ENCODE measurements around the gene MTMR11. TPM values are rescaled to one million over a fixed set of nuclear protein-coding genes. Genes with fewer than 3 reads are reported as not detected.

MTMR11 gene
- total RNA-seq, 2 donors from 2014 or later, result 176 to 247 TPM

- no peak for DNase-seq
- intact Hi-C loops (cut with DNase I, micrococcal nuclease), result no loop called here
- ATAC-seq, result no peak
Observed at GRCh38 chr1:149881876-149882275, 54.8 kb downstream of the MTMR11 start.

GRCh38 chr1:149879556-149879955, 57.1 kb downstream of the MTMR11 start:
- ATAC-seq, result no peak
- intact Hi-C loops (cut with DNase I, micrococcal nuclease), result no loop called here
- no peak for DNase-seq

Other genes with a start within 250 kb of the MTMR11 start
- gene FCGR1A, start 154.2 kb downstream of the MTMR11 start, total RNA-seq, result 1 to 10 TPM in 1 of 2 donors, not detected in 1; 3.5 TPM
- 10 to 100 TPM; 11.0 to 12.6 TPM for gene BOLA1, start 37.3 kb downstream of the MTMR11 start, total RNA-seq
- 1 to 10 TPM; 1.1 to 1.4 TPM for gene SV2A, start 19.0 kb downstream of the MTMR11 start, total RNA-seq
- 10 to 100 TPM; 51.4 to 58.0 TPM for gene SF3B4, start 9.1 kb downstream of the MTMR11 start, total RNA-seq
- gene OTUD7B, start 73.8 kb upstream of the MTMR11 start, total RNA-seq, result 10 to 100 TPM; 35.3 to 53.6 TPM
- 10 to 100 TPM; 27.3 to 32.0 TPM for gene VPS45, start 130.9 kb upstream of the MTMR11 start, total RNA-seq
- 10 to 100 TPM in 1 of 2 donors, 1 to 10 TPM in 1; 4.8 to 43.0 TPM for gene PLEKHO1, start 213.0 kb upstream of the MTMR11 start, total RNA-seq